GM12892 (cell line): ENCODE data around the gene GPX4.

Source experiments
- POLR2A ChIP-seq: IDR thresholded peaks from 2 replicates; pipeline ENCODE4 v1.6.1; 2011; ENCODE audit warnings: low read depth, low read length, control low read depth
- POLR2AphosphoS5 ChIP-seq: IDR thresholded peaks from 2 replicates; pipeline ENCODE4 v1.6.1; 2011; ENCODE audit warnings: low read depth, low read length, control low read depth

DNA sequence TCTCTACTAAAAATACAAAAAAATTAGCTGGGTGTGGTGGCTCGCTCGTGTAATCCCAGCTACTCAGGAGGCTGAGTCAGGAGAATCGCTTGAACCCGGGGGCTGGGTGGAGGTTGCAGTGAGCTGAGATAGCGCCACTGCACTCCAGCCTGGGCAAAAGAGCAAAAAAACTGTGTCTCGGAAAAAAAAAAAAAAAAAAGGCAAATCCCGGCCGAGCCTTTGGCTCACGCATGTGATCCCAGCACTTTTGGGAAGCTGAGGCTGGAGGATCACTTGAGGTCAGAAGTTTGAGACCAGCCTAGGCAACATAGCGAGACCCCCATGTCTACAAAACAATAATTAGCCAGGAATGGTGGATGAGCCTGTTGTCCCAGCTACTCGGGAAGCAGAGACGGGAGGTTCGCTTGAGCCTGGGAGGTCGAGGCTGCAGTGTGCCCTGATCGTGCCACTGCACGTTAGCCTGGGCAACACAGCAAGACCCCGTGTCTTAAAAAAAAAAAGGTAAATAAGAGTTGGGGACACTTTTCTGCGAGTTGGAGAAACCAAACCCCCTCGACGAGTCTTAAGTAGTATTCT, 574 bp upstream of the GPX4 start:
- TF ChIP-seq POLR2A (no peak), POLR2AphosphoS5 (no peak)
